ENCODE data around the gene CMSS1.

Gene CMSS1

GRCh38 chr3:99918715-99919114, 101.1 kb downstream of the CMSS1 start:
- in situ Hi-C loops (cut with MboI; ENCODE audit: low sequenced_read_pairs, unreplicated experiment): no loop called here
- no peak for TF ChIP-seq CTCF (IDR thresholded peaks at IDR 0.05; ENCODE audit: borderline replicate concordance, control extremely low read depth, extremely low read depth, insufficient read depth, missing control alignments)
- DNase-seq (ENCODE audit: low spot score): no peak

GRCh38 chr3:99919694-99920093, 102.0 kb downstream of the CMSS1 start:
- TF ChIP-seq CTCF (IDR thresholded peaks at IDR 0.05; ENCODE audit: borderline replicate concordance, control extremely low read depth, extremely low read depth, insufficient read depth, missing control alignments): no peak
- in situ Hi-C loops (cut with MboI; ENCODE audit: low sequenced_read_pairs, unreplicated experiment): no loop called here

GRCh38 chr3:99920481-99921376, 103.1 kb downstream of the CMSS1 start:
- in situ Hi-C loops (cut with MboI; ENCODE audit: low sequenced_read_pairs, unreplicated experiment): no loop called here
- no peak for DNase-seq (ENCODE audit: low spot score)
- TF ChIP-seq CTCF (IDR thresholded peaks at IDR 0.05; ENCODE audit: borderline replicate concordance, control extremely low read depth, extremely low read depth, insufficient read depth, missing control alignments): no peak

More at GRCh38 chr3:99919694-99920093, 102.0 kb downstream of the CMSS1 start:
- no peak for DNase-seq (ENCODE audit: low spot score)

GRCh38 chr3:99921377-99921695, 103.7 kb downstream of the CMSS1 start:
- in situ Hi-C loops (cut with MboI; ENCODE audit: low sequenced_read_pairs, unreplicated experiment): no loop called here
- no peak for TF ChIP-seq CTCF (IDR thresholded peaks at IDR 0.05; ENCODE audit: borderline replicate concordance, control extremely low read depth, extremely low read depth, insufficient read depth, missing control alignments)
- no peak for DNase-seq (ENCODE audit: low spot score)

GRCh38 chr3:99921986-99922385, 104.3 kb downstream of the CMSS1 start:
- no peak for TF ChIP-seq CTCF (IDR thresholded peaks at IDR 0.05; ENCODE audit: borderline replicate concordance, control extremely low read depth, extremely low read depth, insufficient read depth, missing control alignments)
- no peak for DNase-seq (ENCODE audit: low spot score)
- in situ Hi-C loops (cut with MboI; ENCODE audit: low sequenced_read_pairs, unreplicated experiment): no loop called here

GRCh38 chr3:99923873-99924272, 106.2 kb downstream of the CMSS1 start:
- in situ Hi-C loops (cut with MboI; ENCODE audit: low sequenced_read_pairs, unreplicated experiment): no loop called here
- no peak for TF ChIP-seq CTCF (IDR thresholded peaks at IDR 0.05; ENCODE audit: borderline replicate concordance, control extremely low read depth, extremely low read depth, insufficient read depth, missing control alignments)
- no peak for DNase-seq (ENCODE audit: low spot score)
